ENCODE data around the gene MSRB1.

The MSRB1 gene

DNA sequence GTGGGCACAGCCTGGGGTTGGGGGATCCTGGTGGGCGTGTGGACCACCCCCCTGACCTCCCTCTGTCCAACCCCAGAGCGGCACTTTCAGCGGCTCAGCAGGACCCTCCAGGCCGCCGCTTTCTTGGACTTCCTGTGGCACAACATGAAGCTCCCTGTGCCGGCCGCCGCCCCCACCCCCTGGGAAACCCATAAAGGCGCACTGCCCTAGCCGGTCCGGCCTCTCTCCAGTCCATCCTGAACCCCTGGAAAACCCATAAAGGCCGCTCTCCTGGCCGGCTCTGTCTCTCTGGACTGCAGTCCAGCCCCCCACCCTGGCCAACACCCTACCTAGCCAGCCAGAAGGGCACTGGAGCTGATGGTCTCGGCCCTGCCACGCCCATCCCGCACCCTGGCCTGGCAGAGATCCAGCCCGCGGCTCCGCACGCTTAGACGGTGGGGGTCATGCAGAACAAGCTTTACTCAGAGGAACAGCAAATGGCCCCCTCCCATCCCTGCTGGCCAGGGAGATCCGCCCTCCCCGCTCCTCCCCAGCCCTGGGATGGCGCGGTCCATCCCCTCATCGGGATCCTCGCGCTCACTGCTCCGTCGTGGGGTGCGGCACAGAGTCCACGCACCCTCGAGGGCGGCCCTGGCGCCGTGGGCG lies 35.6 kb upstream of the MSRB1 start:
- no peak for DNase-seq

DNA sequence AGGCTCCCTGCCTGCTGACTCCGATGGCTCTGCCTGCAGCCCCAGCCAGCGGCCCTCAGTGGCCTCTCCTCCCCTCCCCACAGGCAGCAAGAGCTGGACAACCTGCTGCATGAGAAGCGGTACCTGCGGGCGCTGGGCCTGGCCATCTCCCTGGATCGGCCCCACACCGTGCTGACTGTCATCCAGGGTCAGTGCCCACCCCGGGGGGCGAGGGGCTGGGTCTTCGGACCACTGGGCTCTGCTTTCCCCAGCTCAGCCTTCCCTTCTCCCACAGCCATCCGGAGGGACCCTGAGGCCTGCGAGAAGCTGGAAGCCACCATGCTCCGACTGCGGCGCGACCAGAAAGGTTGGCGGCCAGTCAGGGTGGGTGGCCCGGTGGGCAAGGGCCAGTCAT lies 34.9 kb upstream of the MSRB1 start:
- DNase-seq: no peak

DNA sequence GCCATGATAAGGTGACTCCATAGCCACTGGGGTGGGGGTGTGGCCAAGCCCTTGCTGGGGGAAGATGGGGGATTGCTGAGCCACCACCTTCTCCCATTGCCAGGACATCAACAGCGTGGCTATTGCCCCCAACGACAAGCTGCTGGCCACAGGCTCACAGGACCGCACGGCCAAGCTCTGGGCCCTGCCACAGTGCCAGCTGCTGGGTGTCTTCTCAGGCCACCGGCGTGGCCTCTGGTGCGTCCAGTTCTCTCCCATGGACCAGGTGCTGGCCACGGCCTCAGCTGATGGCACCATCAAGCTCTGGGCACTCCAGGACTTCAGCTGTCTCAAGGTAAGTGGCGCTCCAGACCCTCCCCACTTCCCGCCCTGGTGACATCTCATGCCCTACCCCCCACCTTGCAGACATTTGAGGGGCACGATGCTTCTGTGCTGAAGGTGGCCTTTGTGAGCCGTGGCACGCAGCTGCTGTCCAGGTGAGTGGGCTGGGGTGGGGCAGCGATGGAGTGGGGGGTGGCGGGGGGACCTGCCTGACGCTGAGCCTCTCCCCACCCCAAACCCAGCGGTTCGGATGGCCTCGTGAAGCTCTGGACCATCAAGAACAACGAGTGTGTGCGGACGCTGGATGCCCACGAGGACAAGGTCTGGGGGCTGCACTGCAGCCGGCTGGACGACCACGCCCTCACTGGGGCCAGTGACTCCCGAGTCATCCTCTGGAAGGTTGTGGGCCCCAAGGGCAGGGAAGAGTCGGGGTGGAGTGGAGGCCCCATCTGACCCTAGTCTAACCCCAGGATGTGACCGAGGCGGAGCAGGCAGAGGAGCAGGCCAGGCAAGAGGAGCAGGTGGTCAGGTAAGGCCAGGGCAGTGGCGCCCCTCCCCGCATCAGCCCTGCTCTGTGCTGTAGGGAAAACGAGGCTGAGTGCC lies 34.2 kb upstream of the MSRB1 start:
- DNase-seq: no peak

DNA sequence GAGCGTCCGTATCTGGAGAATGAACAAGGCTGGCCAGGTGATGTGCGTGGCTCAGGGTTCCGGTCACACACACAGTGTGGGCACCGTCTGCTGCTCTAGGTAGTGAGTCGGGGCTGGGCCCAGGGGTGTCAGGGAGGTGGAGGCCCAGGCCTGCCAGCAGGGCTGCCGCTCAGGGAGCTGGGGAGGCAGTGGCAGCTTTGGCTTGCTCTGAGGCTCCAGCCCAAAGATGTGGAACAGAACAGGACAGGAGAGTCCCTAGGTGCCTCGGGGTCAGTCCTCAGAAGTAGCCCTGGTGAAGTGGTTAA lies 33.2 kb upstream of the MSRB1 start:
- no peak for DNase-seq

DNA sequence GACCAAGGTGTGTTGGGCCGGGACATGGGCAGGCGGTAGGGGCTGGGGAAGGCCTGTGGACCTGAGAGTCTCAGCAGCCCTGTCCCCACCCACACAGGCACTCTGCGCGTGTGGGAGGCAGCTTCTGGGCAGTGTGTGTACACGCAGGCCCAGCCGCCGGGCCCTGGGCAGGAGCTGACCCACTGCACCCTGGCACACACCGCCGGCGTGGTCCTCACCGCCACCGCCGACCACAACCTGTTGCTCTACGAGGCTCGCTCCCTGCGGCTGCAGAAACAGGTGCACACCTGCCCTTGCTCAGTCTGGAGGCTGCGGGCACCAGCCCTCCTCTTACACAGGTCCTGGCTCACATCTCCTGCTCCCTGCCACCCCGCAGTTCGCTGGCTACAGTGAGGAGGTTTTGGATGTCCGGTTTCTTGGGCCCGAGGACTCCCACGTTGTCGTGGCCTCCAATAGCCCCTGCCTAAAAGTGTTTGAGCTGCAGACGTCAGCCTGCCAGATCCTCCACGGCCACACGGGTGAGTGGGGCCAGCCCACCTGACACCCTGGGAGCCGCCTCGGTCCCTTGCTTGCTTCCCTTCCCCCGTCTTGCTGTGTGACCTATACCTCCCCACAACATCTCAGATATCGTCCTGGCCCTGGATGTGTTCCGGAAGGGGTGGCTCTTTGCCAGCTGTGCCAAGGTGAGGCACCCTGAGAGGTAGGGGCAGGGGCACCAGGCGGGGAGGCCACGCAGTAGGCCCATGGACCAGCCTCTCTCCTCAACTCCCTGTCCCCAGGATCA lies 32.6 kb upstream of the MSRB1 start:
- DNase-seq: no peak

DNA sequence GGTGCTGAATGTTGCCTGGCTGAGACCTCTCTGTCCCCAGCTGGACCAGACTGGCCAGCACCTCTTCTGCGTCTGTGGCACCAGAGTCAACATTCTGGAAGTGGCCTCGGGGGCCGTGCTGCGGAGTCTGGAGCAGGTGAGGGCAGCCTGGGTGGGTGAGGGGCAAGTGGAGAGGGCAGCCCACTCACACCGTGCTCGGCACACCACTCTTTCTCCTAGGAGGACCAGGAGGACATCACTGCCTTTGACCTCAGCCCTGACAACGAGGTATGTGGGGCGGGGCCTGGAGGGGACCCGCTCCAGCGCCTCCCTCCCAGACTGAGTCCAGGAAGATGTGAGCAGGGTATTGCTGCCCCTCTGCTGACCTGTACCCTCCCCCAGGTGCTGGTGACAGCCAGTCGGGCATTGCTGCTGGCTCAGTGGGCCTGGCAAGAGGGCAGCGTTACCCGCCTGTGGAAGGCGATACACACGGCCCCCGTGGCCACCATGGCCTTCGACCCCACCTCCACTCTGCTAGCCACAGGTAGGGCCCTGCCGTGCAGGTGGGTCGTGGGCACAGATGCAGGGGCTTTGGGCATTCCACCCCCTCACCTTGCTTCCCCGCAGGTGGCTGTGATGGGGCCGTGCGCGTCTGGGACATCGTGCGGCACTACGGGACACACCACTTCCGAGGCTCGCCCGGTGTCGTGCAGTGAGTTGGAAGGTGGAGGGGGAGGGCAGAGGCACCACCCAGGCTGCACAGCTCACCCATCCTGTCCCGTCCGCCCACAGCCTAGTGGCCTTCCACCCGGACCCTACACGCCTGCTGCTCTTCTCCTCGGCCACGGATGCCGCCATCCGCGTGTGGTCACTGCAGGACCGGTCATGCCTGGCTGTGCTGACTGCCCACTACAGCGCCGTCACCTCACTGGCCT lies 31.4 kb upstream of the MSRB1 start:
- no peak for DNase-seq

DNA sequence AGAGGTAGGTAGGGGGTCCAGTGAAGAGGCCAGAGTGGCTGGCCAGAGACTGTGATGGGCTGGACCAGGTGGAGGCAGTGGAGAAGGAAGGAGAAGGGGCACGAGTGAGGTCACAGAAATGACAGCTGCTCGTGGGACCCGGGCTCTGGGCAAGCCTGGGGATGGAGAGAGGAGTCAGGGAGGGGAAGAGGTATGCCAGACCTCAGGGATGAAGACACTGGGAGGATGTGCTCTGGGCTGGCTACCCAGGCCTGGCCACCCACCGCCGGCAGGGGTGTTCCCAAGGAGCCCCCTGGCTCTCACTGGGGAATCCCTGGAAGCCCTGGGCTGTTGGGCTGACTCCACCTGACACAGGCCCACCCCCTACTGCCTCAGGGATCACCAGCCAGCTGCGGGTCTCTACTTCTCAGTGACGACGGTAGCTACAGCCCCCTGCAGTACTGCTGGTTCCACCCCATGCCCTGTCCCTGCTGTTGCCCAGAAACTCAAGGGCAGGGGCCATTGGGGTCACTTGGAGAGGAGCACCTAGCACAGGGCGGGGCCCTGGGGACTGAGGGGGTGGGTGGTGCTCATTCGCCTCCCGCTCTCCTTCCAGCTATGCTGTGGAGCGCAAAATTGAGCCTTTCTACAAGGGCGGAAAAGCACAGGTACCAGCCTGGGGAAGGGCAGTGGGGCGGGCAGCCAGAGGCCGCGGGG lies 30.6 kb upstream of the MSRB1 start:
- DNase-seq: no peak

DNA sequence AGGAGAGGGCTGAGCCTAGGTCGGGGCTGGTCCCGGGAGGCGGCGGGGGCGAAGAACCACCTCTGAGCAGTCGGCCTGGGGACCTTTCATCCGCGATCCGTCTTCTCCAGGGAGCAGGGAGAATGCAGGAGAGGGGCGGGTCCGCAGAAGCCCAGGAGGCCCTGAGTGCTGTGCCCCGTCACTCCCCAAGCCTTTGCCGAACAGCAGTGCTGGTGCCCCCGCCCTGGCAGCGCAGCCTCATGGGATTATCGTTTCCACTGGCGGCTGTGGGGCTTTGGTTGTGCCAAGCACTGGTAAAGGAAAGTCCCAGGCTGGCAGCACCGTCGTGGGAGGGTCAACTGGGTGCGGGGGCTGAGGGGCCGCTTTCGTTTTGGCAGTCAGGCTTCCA lies 29.5 kb upstream of the MSRB1 start:
- no peak for DNase-seq

DNA sequence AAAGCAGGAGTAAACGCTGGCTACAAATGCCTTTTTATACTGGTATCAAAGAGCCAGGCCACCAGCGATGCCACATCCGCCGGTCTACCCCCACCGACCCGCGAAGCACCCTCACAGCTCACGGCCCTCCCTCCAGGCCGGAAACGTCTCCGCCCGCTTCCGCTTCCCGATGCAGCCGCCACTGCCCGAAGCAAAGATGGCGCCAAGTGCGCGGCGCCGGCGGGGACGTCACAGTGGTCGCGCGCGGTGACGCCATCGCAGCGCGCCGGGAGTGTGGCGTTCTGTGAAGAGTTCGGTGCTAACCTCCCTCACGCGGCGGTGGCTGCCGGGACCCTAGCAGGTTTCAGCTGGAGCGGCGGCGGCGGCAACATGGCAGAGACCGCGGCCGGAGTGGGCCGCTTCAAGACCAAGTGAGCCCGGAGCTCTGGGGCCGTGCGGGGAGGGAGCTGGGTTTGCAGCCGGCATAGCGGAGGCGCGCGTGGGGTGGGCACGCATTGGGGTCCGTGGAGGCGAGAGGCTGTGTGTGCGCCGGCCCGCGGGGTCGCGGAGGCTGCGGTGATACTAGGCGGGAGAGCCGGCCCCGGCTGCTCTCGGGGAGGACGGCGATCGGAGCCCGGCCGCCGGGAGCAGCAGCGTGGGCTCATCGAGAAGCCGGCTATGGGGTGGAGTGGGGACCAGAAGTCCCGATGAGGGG lies 28.9 kb upstream of the MSRB1 start, which contains the start of gene TBL3:
Gene TBL3, plus strand, starts transcription at position 258 of the 694 bp plus-strand sequence. Its CDS starts 112 bp downstream, at position 370.
- DNase-seq: peak; percentile 100

DNA sequence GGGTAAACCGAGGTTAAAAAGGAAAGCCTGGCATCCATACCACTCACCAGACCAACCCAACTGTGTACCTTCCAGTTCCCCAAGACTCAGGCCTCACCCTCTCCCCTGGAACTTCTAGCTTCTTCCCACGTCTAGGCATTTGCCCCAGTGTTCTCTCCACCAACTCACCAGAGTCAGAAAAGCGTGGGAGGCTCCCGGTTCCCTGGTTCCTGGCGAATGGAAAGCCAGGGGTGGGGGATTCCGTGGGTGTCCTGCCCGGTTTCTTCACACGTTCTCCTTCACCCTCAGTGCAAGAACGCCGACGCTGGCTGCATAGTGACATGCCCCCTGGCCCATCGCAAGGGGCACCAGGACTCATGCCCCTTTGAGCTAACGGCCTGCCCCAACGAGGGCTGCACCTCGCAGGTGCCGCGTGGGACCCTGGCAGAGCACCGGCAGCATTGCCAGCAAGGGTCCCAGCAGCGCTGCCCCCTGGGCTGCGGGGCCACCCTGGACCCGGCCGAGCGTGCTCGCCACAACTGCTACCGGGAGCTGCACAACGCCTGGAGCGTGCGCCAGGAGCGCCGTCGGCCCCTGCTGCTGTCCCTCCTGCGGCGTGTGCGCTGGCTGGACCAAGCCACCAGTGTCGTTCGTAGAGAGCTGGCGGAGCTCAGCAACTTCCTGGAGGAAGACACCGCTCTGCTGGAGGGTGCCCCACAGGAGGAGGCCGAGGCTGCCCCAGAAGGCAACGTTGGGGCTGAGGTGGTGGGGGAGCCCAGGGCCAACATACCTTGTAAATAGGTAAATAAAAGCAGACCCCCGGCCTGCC lies 25.4 kb upstream of the MSRB1 start:
- no peak for DNase-seq

DNA sequence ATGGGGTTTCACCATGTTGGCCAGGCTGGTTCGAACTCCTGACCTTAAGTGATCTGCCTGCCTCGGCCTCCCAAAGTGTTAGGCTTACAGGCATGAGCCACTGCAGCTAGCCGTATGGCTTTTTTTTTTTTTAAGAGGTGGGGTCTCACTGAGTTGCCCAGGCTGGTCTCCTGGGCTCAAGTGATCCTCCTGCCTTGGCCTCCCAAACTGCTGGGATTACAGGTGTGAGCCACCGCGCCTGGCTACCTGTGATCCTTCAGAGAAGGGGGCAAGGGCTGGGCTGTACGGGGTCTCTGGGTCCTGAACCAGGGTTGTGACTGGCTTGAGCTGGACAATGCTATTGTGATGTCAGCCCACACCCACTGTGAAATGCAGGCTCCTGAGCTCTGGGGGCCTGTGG lies 23.5 kb upstream of the MSRB1 start, which contains the start of gene RNF151:
Gene RNF151, plus strand, starts transcription at position 397 of the 400 bp plus-strand sequence. CDS start 26 bp downstream, outside the sequence.
- DNase-seq: no peak

DNA sequence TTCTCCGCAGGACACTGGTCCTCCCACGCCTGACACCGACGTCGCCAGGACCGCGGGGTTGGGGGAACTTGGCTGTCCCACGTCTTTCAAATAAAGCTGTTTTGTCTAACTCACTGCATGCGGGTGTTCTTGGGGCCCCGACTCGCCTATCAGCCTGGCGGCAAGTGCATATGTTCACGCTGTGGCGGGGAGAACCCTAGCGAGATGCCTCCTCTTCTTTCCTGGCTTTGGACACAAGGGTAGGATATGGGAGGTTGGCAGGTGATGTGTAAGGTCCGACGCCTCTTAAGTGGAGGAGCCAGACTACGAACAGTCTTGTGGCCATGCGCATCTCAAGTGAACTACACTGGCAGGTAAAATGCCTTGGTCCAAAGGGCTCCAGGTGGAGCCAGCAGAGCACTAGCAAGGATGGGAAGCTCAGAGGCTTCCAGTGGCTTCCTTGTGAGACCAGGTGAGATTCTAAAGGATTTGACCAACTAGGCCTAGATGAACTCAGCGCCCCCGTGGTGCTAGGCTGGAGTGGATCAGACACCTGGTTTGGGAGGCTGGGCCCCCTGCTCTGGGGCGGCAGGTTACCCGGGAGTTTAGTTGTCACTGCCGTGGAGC lies 22.5 kb upstream of the MSRB1 start:
- DNase-seq: peak; percentile 70

DNA sequence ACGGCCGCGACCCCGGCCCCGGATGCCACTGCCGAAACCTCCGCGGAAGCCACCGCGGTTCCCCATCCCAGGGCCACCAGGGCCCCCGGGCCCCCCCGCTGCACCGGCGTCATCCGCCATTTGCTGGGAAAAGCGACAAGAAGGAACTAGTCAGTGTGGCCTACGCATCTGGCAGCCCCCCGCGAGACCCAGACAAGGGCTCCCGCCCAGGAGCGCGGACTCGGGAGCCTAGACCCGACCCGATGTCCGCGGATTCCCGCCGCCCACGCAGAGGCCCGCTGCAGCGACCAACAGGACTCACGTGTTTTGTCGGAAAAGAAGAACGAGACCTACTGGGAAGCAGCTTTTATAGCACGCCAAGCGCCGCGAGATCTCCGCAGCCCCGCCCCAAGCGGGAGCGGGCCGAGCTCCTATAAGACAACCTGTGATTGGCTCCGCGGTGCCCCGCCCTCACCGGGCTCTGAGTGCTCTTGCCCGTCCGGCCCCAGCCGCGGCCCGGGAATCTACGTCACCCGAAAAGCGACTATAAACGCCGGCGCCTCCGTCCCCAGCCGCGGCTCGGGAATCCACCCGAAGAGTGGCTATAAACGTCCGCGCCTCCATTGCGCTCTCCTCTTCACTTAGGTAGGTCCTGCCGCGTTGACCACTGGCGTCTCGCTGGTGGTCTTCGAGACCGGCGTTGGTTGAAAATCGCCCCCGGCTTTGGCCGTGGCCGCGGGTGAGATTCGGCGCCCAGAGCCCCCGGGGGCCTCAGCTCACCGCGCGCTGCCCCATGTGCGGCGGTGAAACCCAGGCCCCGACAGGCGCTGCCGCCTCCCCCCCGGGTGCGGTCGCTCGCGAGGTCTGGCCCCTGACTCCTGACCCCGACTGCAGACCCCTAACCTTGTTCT lies 21.8 kb upstream of the MSRB1 start, which contains the start of gene RPS2:
Gene RPS2, minus strand, starts transcription at position 321 of the 890 bp plus-strand sequence. Its CDS starts 201 bp downstream, at position 120.
- DNase-seq: peak; percentile 98

DNA sequence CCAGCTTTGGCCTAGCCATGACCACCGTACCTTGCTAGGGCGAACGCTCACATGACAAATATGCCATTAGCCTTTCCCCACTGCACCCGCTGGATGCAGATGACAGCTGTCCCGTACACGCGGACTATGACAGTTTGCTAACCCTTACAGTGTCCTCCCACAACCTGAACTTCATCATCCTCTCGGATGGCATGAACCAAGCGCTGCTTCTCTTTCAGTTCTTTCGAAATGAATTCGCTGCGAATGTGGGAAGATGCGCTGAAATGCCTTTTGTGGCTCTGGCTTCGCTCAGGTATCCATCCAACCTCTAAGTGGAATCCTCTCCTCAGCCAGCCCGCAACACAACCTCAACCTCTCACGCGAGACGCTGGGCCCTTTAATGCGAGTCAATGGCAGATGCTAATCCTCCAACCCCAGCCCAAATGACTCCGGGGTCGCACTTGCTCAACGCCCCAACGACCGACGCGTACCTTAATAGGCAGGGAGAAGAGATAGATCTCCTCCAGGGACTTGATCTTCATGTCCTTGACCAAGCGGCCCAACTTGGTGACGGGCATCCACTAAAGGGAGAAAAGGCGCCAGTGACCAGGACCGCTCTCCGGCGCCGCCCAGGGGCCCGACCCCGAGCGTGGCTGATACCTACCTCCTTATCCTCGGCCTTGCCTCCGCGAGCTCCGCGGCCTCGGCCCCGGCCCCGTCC lies 21.0 kb upstream of the MSRB1 start:
- peak; percentile 86 for DNase-seq

DNA sequence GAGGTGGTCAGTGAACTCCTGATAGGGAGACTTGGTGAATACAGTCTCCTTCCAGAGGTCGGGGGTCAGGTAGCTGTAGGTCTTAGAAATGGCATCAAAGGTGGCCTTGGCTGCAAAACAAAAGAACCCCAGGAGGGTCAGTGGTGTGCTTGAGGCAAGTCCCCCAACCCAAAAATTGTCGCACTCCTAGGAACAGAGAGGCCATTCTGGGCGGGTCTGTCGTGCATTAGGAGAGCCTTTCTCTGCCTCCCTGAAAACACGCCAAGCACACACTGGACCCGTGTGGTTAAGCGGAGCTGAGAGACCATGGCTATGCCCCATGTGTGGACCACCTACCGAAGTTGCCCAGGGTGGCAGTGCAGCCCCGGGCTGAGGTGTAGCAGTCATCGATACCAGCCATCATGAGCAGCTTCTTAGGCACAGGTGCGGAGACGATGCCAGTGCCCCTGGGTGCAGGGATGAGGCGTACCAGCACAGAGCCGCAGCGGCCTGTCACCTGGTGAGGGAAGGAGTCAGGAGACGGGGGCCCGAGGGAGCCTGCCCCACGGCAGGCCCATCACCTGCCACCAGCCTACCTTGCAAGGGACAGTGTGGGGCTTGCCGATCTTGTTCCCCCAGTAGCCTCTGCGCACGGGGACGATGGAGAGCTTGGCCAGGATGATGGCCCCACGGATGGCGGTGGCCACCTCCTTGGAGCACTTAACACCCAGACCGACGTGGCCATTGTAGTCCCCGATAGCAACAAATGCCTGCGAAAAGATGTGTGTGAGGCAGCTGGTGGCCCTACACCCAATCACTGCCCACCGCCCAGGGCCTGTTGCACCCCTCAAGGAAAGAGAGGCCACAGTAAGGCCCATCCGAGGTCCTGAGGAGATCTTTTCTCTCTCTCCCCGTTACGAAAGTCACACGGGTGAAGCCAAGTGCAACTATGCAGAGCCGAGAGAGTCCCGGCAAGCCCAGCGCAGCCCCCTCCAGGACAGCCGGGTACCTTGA lies 19.5 kb upstream of the MSRB1 start:
- peak; percentile 74 for DNase-seq

DNA sequence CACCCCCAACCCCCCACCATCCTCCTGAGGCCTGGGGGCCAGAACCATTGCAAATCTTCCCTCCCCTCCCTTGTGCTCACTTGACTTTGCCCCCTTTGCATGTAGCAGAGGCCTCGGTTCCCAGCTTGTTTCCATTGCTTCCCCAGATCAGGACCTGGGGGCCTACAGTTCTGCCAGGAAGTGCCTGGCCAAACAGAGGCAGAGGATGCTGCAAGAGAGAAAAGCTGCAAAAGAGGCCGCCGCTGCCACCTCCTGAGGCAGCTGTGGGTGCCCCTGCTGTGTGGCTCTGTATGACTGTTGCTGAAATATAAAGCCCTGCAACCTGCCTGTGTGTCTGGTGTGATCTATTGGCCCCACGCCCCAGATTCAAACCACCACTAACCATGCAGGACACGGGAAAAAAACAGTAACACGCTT lies 18.7 kb upstream of the MSRB1 start:
- peak; percentile 77 for DNase-seq
